HepG2 (cell line): ENCODE data around the gene TNFSF10. TPM values are rescaled to one million over a fixed set of nuclear protein-coding genes. Genes with fewer than 3 reads are reported as not detected.
A peak's percentile ranks its signal among the peaks of the same experiment; 100 is the strongest.
"Not testable (repeated sequence)": the region's sequence is repeated elsewhere in the genome, so short reads cannot be mapped to it uniquely, and the experiment has no call there.

ENCODE experiments used
- ATAC-seq: fragments of 200-7000 bp; cut with Tn5 transposase; 3 replicates; pipeline ENCODE4 v1.9.1; 2020; ENCODE audit warnings: mild to moderate bottlenecking, moderate library complexity
- BruUV-seq: library from RNA; stranded (reverse); fragments of 400-500 nt; replicated peaks from 2 replicates; lab custom pipeline; 2021; lab: Mats Ljungman, UMichigan
- CTCF ChIA-PET: fragments of 300-600 bp; formaldehyde crosslinking; extraction: SDS; loops from one replicate; lab custom pipeline; 2021; ENCODE audit warnings: low total read pairs, inconsistent platforms, low intra/inter-chr PET ratio; lab: Yijun Ruan, JAX
- POLR2A ChIA-PET: fragments of 350-600 bp; sonication (Branson Sonifier 250); formaldehyde crosslinking; loops from one replicate; lab custom pipeline; 2020; ENCODE audit warnings: antibody characterized with exemption, inconsistent platforms; lab: Yijun Ruan, JAX
- DNase-seq: peaks from one replicate; pipeline ENCODE4 v3.0.0-alpha.2; 2015; ENCODE audit warnings: low spot score
- FAIRE-seq: peaks from 3 replicates; lab custom pipeline; 2011; peaks lifted over from hg19 to GRCh38; lab: Jason Lieb, UNC
- H2AFZ ChIP-seq: one replicate; pipeline ENCODE4 v1.6.1; 2011; ENCODE audit warnings: low read length, inconsistent platforms
- H3K27ac ChIP-seq: fragments of 300-600 bp; 3 replicates; pipeline ENCODE4 v1.8.0; 2011; ENCODE audit warnings: mixed run types, mild to moderate bottlenecking, mixed read lengths, low read length, inconsistent platforms; ENCODE audit not compliant: insufficient read depth; ENCODE audit errors: extremely low read length
- H3K27me3 ChIP-seq, 2 experiments: fragments of 200-600 bp in 1 of 2; 2 replicates in 1 of 2; 3 replicates in 1 of 2; pipeline versions ENCODE4 v1.6.0 to v1.8.0; 2011; ENCODE audit warnings: low read length in 2 of 2, mild to moderate bottlenecking in 2 of 2, moderate library complexity in 2 of 2, inconsistent platforms in 1 of 2; ENCODE audit not compliant: insufficient read depth in 2 of 2, control insufficient read depth in 1 of 2
- H3K36me3 ChIP-seq, 2 experiments: fragments of 200-600 bp in 1 of 2; replicated peaks in 1 of 2; 2 replicates in 1 of 2; 3 replicates in 1 of 2; pipeline versions ENCODE4 v1.5.1 to v1.8.0; 2011; ENCODE audit warnings: low read length in 2 of 2, inconsistent platforms in 1 of 2; ENCODE audit not compliant: insufficient read depth in 2 of 2, control insufficient read depth in 1 of 2
- H3K4me1 ChIP-seq: 2 replicates; pipeline ENCODE4 v1.5.1; 2012; ENCODE audit warnings: low read length, inconsistent platforms; ENCODE audit not compliant: insufficient read depth
- H3K4me2 ChIP-seq: 2 replicates; pipeline ENCODE4 v1.6.0; 2011; ENCODE audit warnings: low read depth, low read length, inconsistent platforms
- H3K4me3 ChIP-seq, 3 experiments: fragments of 200-600 bp in 1 of 3; sonication (generic), shearing (Covaris generic) in 1 of 3; replicated peaks in 1 of 3; 2 replicates each; pipeline ENCODE4 v1.5.1; 2011 to 2016; ENCODE audit warnings: low read length in 3 of 3, inconsistent platforms in 2 of 3, low read depth in 2 of 3, mild to moderate bottlenecking in 2 of 3, control low read depth in 1 of 3, mixed read lengths in 1 of 3; ENCODE audit not compliant: insufficient read depth in 1 of 3
- H3K79me2 ChIP-seq: one replicate; pipeline ENCODE4 v1.6.1; 2011; ENCODE audit warnings: low read length, inconsistent platforms; ENCODE audit not compliant: insufficient read depth
- H3K9ac ChIP-seq: 2 replicates; pipeline ENCODE4 v1.6.0; 2011; ENCODE audit warnings: mild to moderate bottlenecking, low read depth, low read length, inconsistent platforms; ENCODE audit not compliant: insufficient read depth
- H3K9me3 ChIP-seq: 2 replicates; pipeline ENCODE4 v1.5.1; 2012; ENCODE audit warnings: mild to moderate bottlenecking, low read length
- H4K20me1 ChIP-seq: 2 replicates; pipeline ENCODE4 v1.6.0; 2011; ENCODE audit warnings: inconsistent platforms, mild to moderate bottlenecking, low read length, moderate library complexity; ENCODE audit not compliant: insufficient read depth
- ARID5B ChIP-seq: IDR thresholded peaks from 2 replicates; pipeline ENCODE4 v1.4.0; 2020; ENCODE audit warnings: mild to moderate bottlenecking, missing genetic modification reagents
- CTCF ChIP-seq: sonication (generic); formaldehyde crosslinking; IDR thresholded peaks from 2 replicates; pipeline ENCODE4 v1.5.0; 2020; ENCODE audit warnings: mild to moderate bottlenecking, missing genetic modification reagents, moderate library complexity
- ELF3 ChIP-seq: IDR thresholded peaks from 2 replicates; pipeline ENCODE4 v1.6.1; 2016; ENCODE audit warnings: missing genetic modification reagents, missing compliant biosample characterization
- EZH2 ChIP-seq: conservative IDR thresholded peaks from 2 replicates; pipeline ENCODE4 v1.6.1; 2012; ENCODE audit warnings: mild to moderate bottlenecking, low read depth, low read length, moderate library complexity
- KAT8 ChIP-seq: IDR thresholded peaks from 2 replicates; pipeline ENCODE4 v1.6.1; 2016; ENCODE audit warnings: missing genetic modification reagents, missing compliant biosample characterization
- MIXL1 ChIP-seq: IDR thresholded peaks from 2 replicates; pipeline ENCODE4 v1.6.1; 2016
- RAD21 ChIP-seq: fragments of 450-650 bp; formaldehyde crosslinking; IDR thresholded peaks from 2 replicates; pipeline ENCODE4 v1.5.0; 2020; ENCODE audit warnings: mild to moderate bottlenecking
- SMC3 ChIP-seq: IDR thresholded peaks from 2 replicates; pipeline ENCODE4 v1.6.1; 2011; ENCODE audit warnings: low read length, improper control_type of control experiment
- STAG1 ChIP-seq: sonication (generic); formaldehyde crosslinking; IDR thresholded peaks from 2 replicates; pipeline ENCODE4 v1.4.0; 2020; ENCODE audit warnings: missing genetic modification reagents
- ZBTB2 ChIP-seq: sonication (generic); formaldehyde crosslinking; IDR thresholded peaks from 2 replicates; pipeline ENCODE4 v1.8.0; 2022; ENCODE audit warnings: low read depth, missing genetic modification reagents
- ZNF280B ChIP-seq: sonication (generic); formaldehyde crosslinking; IDR thresholded peaks from 2 replicates; pipeline ENCODE4 v1.5.0; 2020; ENCODE audit warnings: missing genetic modification reagents, mild to moderate bottlenecking, borderline replicate concordance
- ZNF512 ChIP-seq: sonication (generic); formaldehyde crosslinking; IDR thresholded peaks from 2 replicates; pipeline ENCODE4 v1.4.0; 2020; ENCODE audit warnings: mild to moderate bottlenecking, missing genetic modification reagents
- WGBS: methylation state at CpG from one replicate; pipeline ENCODE4 v1.1.6; 2017; ENCODE audit warnings: low lambda C conversion rate; 5-methylcytosine and 5-hydroxymethylcytosine counted together
- in situ Hi-C: cut with HindIII; loops from 2 replicates; pipeline ENCODE4 v1.10.0; 2017; ENCODE audit warnings: low pct_unique_long_range_greater_than_20kb; ENCODE audit not compliant: extremely low pct_ligation_motif_present
- intact Hi-C: fragments of 100-400 bp; cut with micrococcal nuclease; formaldehyde crosslinking; loops from one replicate; pipeline ENCODE4 v1.10.0; 2022; ENCODE audit not compliant: unreplicated experiment
- polyA plus RNA-seq, 8 experiments: library from polyadenylated mRNA; depleted of rRNA in 3 of 8; stranded (reverse) in 7 of 8; unstranded in 1 of 8; fragments of >200 nt; fragmentation: Illumina TruSeq in 4 of 8; extraction: Trizol in 4 of 8; gene quantifications; 2 replicates each; pipeline versions ENCODE4 v1.2.1 to v1.2.3, GENCODE V29; 2011 to 2016; ENCODE audit warnings: low read depth in 4 of 8, missing spikeins in 1 of 8, mixed read lengths in 1 of 8; ENCODE audit not compliant: insufficient read depth in 1 of 8
- total RNA-seq, 5 experiments: library from RNA; depleted of rRNA; stranded (reverse); fragments of >200 nt; fragmentation: Illumina TruSeq; extraction: Trizol; gene quantifications; 2 replicates each; pipeline ENCODE4 v1.2.3, GENCODE V29; 2016; ENCODE audit warnings: low read depth in 1 of 5

The TNFSF10 gene
- total and polyA plus RNA-seq, 2 of the 13 experiments (the other 11 are each of a cell fraction or from before 2014, with no cell fraction given): 8.4 to 9.9 TPM

- TF ChIP-seq ZNF280B (CRISPR knock-in tag) (no peak), ZBTB2 (CRISPR knock-in tag) (no peak), EZH2 (no peak)
Measured at GRCh38 chr3:172501540-172501939, 21.7 kb downstream of the TNFSF10 start (continued).

GRCh38 chr3:172490198-172490669 lies 33.0 kb downstream of the TNFSF10 start:
- DNase-seq: peak; percentile 59
- H3K36me3 ChIP-seq, H3K9me3 ChIP-seq, H3K9ac ChIP-seq, H3K27me3 ChIP-seq, H3K79me2 ChIP-seq, H3K4me1 ChIP-seq, H4K20me1 ChIP-seq, in situ Hi-C loops, BruUV-seq, H3K27ac ChIP-seq, H3K4me2 ChIP-seq, H2AFZ ChIP-seq, POLR2A ChIA-PET, H3K4me3 ChIP-seq: not testable (repeated sequence)
- peak; percentile 70; the same call in 2 of the 3 replicates for ATAC-seq
- CTCF ChIA-PET: interaction anchor here (0.9 to 2.7 kb wide), 4 partner anchors 105 to 177 kb away, joined by 3 to 43 read pairs (median 18); no protein-coding TSS in a partner anchor
- WGBS: 12% methylated on average over 4 of the region's 4 CpGs
- intact Hi-C loops: loop anchor here (1.0 kb wide), 3 partner anchors 106 to 177 kb away; no protein-coding TSS in a partner anchor
- peak; percentile 92 for FAIRE-seq
- TF ChIP-seq ELF3 (CRISPR knock-in tag) (peak; percentile 47), CTCF (peak; percentile 85), SMC3 (peak; percentile 98), RAD21 (CRISPR knock-in tag) (peak; percentile 86), ARID5B (peak; percentile 34; the same call in 1 of the 2 replicates), KAT8 (CRISPR knock-in tag) (0 out of 2 replicates have a peak, but pooled peaks have one; percentile 44), ZNF512 (CRISPR knock-in tag) (peak; percentile 97), MIXL1 (0 out of 2 replicates have a peak, but pooled peaks have one; percentile 37), STAG1 (peak; percentile 87)
